IMR-90 (cell line): ENCODE results near the gene PEX14. TPM values are rescaled to one million over a fixed set of nuclear protein-coding genes. Genes with fewer than 3 reads are reported as not detected.

Experiments used
- ATAC-seq: fragments of 200-7000 bp; cut with Tn5 transposase; 2 replicates; pipeline ENCODE4 v1.9.1; 2020; ENCODE audit warnings: low read depth, mild to moderate bottlenecking, moderate library complexity
- BruUV-seq: library from RNA; stranded (reverse); fragments of 400-500 nt; replicated peaks from 2 replicates; lab custom pipeline; 2021; lab: Mats Ljungman, UMichigan
- CTCF ChIA-PET: fragments of 300-600 bp; formaldehyde crosslinking; extraction: SDS; loops from one replicate; lab custom pipeline; 2021; ENCODE audit warnings: antibody characterized with exemption; lab: Yijun Ruan, JAX
- POLR2A ChIA-PET: fragments of 300-600 bp; sonication (Branson Sonifier 250); formaldehyde crosslinking; loops from one replicate; lab custom pipeline; 2022; ENCODE audit warnings: antibody characterized with exemption; ENCODE audit not compliant: unreplicated experiment; lab: Charles Lee
- DNase-seq: peaks from one replicate; pipeline ENCODE4 v3.0.0; 2013
- H2AFZ ChIP-seq: replicated peaks from 2 replicates; pipeline ENCODE3; 2013; ENCODE audit warnings: low read length, mild to moderate bottlenecking; ENCODE audit not compliant: poor library complexity
- H2AK5ac ChIP-seq: 2 replicates; pipeline ENCODE4 v1.6.1; 2013; ENCODE audit warnings: low read depth, low read length, inconsistent platforms
- H2AK9ac ChIP-seq: replicated peaks from 2 replicates; pipeline ENCODE3; 2013; ENCODE audit warnings: mild to moderate bottlenecking, low read depth, low read length, moderate library complexity; ENCODE audit not compliant: poor library complexity
- H2BK120ac ChIP-seq: 2 replicates; pipeline ENCODE4 v1.6.1; 2013; ENCODE audit warnings: low read depth, low read length, inconsistent platforms
- H2BK15ac ChIP-seq: 3 replicates; pipeline ENCODE4 v1.6.1; 2013; ENCODE audit warnings: low read depth, low read length, inconsistent platforms
- H2BK20ac ChIP-seq: 2 replicates; pipeline ENCODE4 v1.6.1; 2013; ENCODE audit warnings: low read depth, mild to moderate bottlenecking, inconsistent platforms, low read length, moderate library complexity
- H2BK5ac ChIP-seq: 2 replicates; pipeline ENCODE4 v1.6.1; 2013; ENCODE audit warnings: mild to moderate bottlenecking, low read depth, low read length, inconsistent platforms; ENCODE audit not compliant: poor library complexity, severe bottlenecking
- H3K14ac ChIP-seq: replicated peaks from 2 replicates; pipeline ENCODE4 v1.6.1; 2013; ENCODE audit warnings: low read depth, low read length, inconsistent platforms
- H3K18ac ChIP-seq: 2 replicates; pipeline ENCODE4 v1.6.1; 2013; ENCODE audit warnings: low read depth, low read length, control low read depth
- H3K23ac ChIP-seq: 2 replicates; pipeline ENCODE4 v1.6.1; 2013; ENCODE audit warnings: low read depth, low read length, inconsistent platforms
- H3K27ac ChIP-seq: 2 replicates; pipeline ENCODE4 v1.5.1; 2013; ENCODE audit warnings: mild to moderate bottlenecking, control low read depth, low read length; ENCODE audit not compliant: insufficient read depth
- H3K27me3 ChIP-seq: 2 replicates; pipeline ENCODE4 v1.6.1; 2013; ENCODE audit warnings: low read length; ENCODE audit not compliant: control insufficient read depth, insufficient read depth
- H3K36me3 ChIP-seq: 2 replicates; pipeline ENCODE4 v1.6.1; 2013; ENCODE audit warnings: low read length, mixed read lengths; ENCODE audit not compliant: control insufficient read depth, insufficient read depth
- H3K4ac ChIP-seq: 2 replicates; pipeline ENCODE4 v1.6.1; 2013; ENCODE audit warnings: low read depth, low read length, inconsistent platforms
- H3K4me1 ChIP-seq: 2 replicates; pipeline ENCODE4 v1.6.1; 2013; ENCODE audit warnings: low read length, mixed read lengths; ENCODE audit not compliant: control insufficient read depth, insufficient read depth
- H3K4me2 ChIP-seq: 2 replicates; pipeline ENCODE4 v1.6.1; 2013; ENCODE audit warnings: low read depth, mild to moderate bottlenecking, control low read depth, low read length, moderate library complexity
- H3K4me3 ChIP-seq: 2 replicates; pipeline ENCODE4 v1.5.1; 2013; ENCODE audit warnings: low read depth, mild to moderate bottlenecking, control low read depth, low read length, moderate library complexity; ENCODE audit not compliant: insufficient read depth
- H3K56ac ChIP-seq: 2 replicates; pipeline ENCODE4 v1.6.1; 2013; ENCODE audit warnings: low read length, inconsistent platforms; ENCODE audit not compliant: insufficient read depth; ENCODE audit errors: extremely low read depth
- H3K79me1 ChIP-seq, 2 experiments: 2 replicates each; pipeline ENCODE4 v1.6.1; 2013; ENCODE audit warnings: low read length in 2 of 2, inconsistent platforms in 1 of 2, low read depth in 1 of 2
- H3K9ac ChIP-seq: 2 replicates; pipeline ENCODE4 v1.6.1; 2013; ENCODE audit warnings: low read depth, low read length, control low read depth
- H3K9me1 ChIP-seq: 2 replicates; pipeline ENCODE4 v1.6.1; 2013; ENCODE audit warnings: low read length, inconsistent platforms; ENCODE audit not compliant: insufficient read depth
- H3K9me3 ChIP-seq: 2 replicates; pipeline ENCODE4 v1.6.1; 2013; ENCODE audit warnings: low read length; ENCODE audit not compliant: control insufficient read depth, insufficient read depth
- H4K20me1 ChIP-seq: 2 replicates; pipeline ENCODE4 v1.6.1; 2013; ENCODE audit warnings: low read length, inconsistent platforms; ENCODE audit not compliant: insufficient read depth
- H4K5ac ChIP-seq: 2 replicates; pipeline ENCODE4 v1.6.1; 2013; ENCODE audit warnings: mild to moderate bottlenecking, low read depth, low read length, control low read depth
- H4K8ac ChIP-seq, 2 experiments: 2 replicates each; pipeline ENCODE4 v1.6.1; 2013; ENCODE audit warnings: low read depth in 2 of 2, low read length in 2 of 2, control low read depth in 1 of 2, inconsistent platforms in 1 of 2
- H4K91ac ChIP-seq: 2 replicates; pipeline ENCODE4 v1.6.1; 2013; ENCODE audit warnings: low read depth, low read length, inconsistent platforms; ENCODE audit not compliant: insufficient read depth
- MAFK ChIP-seq: IDR thresholded peaks from 2 replicates; pipeline ENCODE4 v1.6.1; 2012; ENCODE audit warnings: low read depth, low read length, improper control_type of control experiment
- MAZ ChIP-seq: IDR thresholded peaks from 2 replicates; pipeline ENCODE4 v1.6.1; 2012; ENCODE audit warnings: low read depth, mild to moderate bottlenecking, low read length, improper control_type of control experiment, moderate library complexity, borderline replicate concordance
- MXI1 ChIP-seq: IDR thresholded peaks from 2 replicates; pipeline ENCODE4 v1.6.1; 2012; ENCODE audit warnings: low read depth, mild to moderate bottlenecking, low read length, moderate library complexity, borderline replicate concordance
- NFE2L2 ChIP-seq: fragments of 150-350 bp; IDR thresholded peaks from 2 replicates; pipeline ENCODE4 v1.6.1; 2016; ENCODE audit warnings: low read depth, mild to moderate bottlenecking, low read length
- RFX5 ChIP-seq: IDR thresholded peaks from 2 replicates; pipeline ENCODE4 v1.8.0; 2012; ENCODE audit warnings: low read depth, mild to moderate bottlenecking, low read length, moderate library complexity
- WGBS, 2 experiments: methylation state at CpG; one replicate each; pipeline versions ENCODE4 v1.1.5 to v1.1.7; 2013; ENCODE audit warnings: missing lambda C conversion rate in 2 of 2; ENCODE audit not compliant: insufficient read length in 1 of 2; ENCODE audit errors: extremely low coverage in 2 of 2; 5-methylcytosine and 5-hydroxymethylcytosine counted together
- dilution Hi-C: fragments of 300-500 bp; cut with HindIII; formaldehyde crosslinking; loops from one replicate; pipeline ENCODE4 v1.14.3; 2018; ENCODE audit warnings: low sequenced_read_pairs; ENCODE audit not compliant: unreplicated experiment
- in situ Hi-C: fragments of 300-500 bp; cut with MboI; formaldehyde crosslinking; loops from 3 replicates; pipeline ENCODE4 v1.14.3; 2019; ENCODE audit warnings: low sequenced_read_pairs, inconsistent platforms, mixed read lengths
- intact Hi-C: fragments of 100-400 bp; cut with micrococcal nuclease; formaldehyde crosslinking; loops from 2 replicates; pipeline ENCODE4 v1.10.0; 2022
- polyA plus RNA-seq, 3 experiments: library from polyadenylated mRNA; depleted of rRNA; stranded (reverse); fragments of >200 nt; gene quantifications; 2 replicates each; pipeline ENCODE4 v1.2.3, GENCODE V29; 2012; ENCODE audit warnings: low replicate concordance in 1 of 3
- total RNA-seq: library from RNA; depleted of rRNA; stranded (reverse); fragments of >200 nt; gene quantifications from 2 replicates; pipeline ENCODE4 v1.2.3, GENCODE V29; 2012

The PEX14 gene
- total and polyA plus RNA-seq, 2 of the 4 experiments (the other 2 are of a cell fraction): 9.5 to 22.5 TPM

DNA sequence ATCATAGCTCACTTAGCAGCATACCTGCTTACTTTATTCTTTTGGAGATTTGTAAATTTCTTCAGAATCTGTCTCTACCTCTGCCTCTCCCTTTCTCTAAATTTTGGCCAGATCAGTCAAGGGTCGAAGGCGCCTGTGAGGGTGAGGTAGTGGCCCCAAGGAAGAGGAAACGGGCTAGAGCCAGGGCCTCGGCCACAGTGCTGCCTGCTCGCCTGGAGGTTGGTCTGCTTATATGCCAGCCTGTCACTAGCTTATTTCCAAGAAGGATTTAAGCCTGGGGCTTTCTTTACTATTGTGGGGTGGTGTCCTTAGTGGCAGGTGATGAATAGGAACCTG is 19.6 kb downstream of the PEX14 start:
- H2BK20ac ChIP-seq: no peak overlapping the region
- ChIA-PET CTCF (interaction anchor here (0.6 to 4.2 kb wide), 17 partner anchors 8 to 474 kb away, joined by 3 to 22 read pairs (median 4); no protein-coding TSS in a partner anchor), POLR2A (no interaction called here)
- H3K27me3 ChIP-seq: no peaks in the 10 kb centered on the region
- H2AK5ac ChIP-seq: no peak overlapping the region
- H4K20me1 ChIP-seq: peaks cover 42% of the 10 kb centered on the region
- no peak overlapping the region for H2BK15ac ChIP-seq
- H3K79me1 ChIP-seq: peaks cover 39 to 76% of the 10 kb centered on the region in 2 experiments
- H3K9me1 ChIP-seq: peaks cover 4% of the 10 kb centered on the region
- no peak for DNase-seq
- H3K36me3 ChIP-seq: peaks cover 3% of the 10 kb centered on the region; the same call in 1 of the 2 replicates
- no peak overlapping the region for H3K14ac ChIP-seq
- H3K4ac ChIP-seq: no peak overlapping the region
- no peak overlapping the region for H2BK5ac ChIP-seq
- no peaks in the 10 kb centered on the region for H3K9me3 ChIP-seq
- H3K23ac ChIP-seq: no peak overlapping the region
- no peak overlapping the region for H4K8ac ChIP-seq
- H3K56ac ChIP-seq: no peak overlapping the region
- peak overlapping the region; percentile 49 for H2AK9ac ChIP-seq
- H3K4me2 ChIP-seq: no peak overlapping the region
- H4K91ac ChIP-seq: no peak overlapping the region
- H3K4me3 ChIP-seq: no peak overlapping the region
- peaks cover 5% of the 10 kb centered on the region for H3K4me1 ChIP-seq
- no CpG with 5 or more reads among the region's 5 CpGs for WGBS, 2 experiments
- H3K27ac ChIP-seq: no peak overlapping the region
- H3K18ac ChIP-seq: no peak overlapping the region
- intact Hi-C loops: loop anchor here (1.0 to 2.0 kb wide), 3 partner anchors 56 to 117 kb away; partner anchors contain the start of gene CENPS
- dilution Hi-C loops: no loop called here
- H3K9ac ChIP-seq: no peak overlapping the region
- no peak overlapping the region for H2AFZ ChIP-seq
- TF ChIP-seq MXI1 (no peak), MAFK (no peak), RFX5 (no peak), MAZ (no peak), NFE2L2 (no peak)
- in situ Hi-C loops: loop anchor here (5.0 kb wide), 1 partner anchor 117 kb away; no protein-coding TSS in a partner anchor
- no peak for ATAC-seq
- no peak overlapping the region for H2BK120ac ChIP-seq
- H4K5ac ChIP-seq: no peak overlapping the region
- BruUV-seq: no TSS peak
